GM21717 (cell line): Measurements from ENCODE around the gene DUSP22.
"Not testable (repeated sequence)": the region's sequence is repeated elsewhere in the genome, so short reads cannot be mapped to it uniquely, and the experiment has no call there.

ENCODE experiments used
- ATAC-seq: cut with Tn5 transposase; IDR thresholded peaks from one replicate; pipeline ENCODE4 v1.9.1; 2021; ENCODE audit warnings: mild to moderate bottlenecking, moderate library complexity; ENCODE audit not compliant: unreplicated experiment

Gene DUSP22

GRCh38 chr6:279341-280029 lies 12.8 kb upstream of the DUSP22 start:
- ATAC-seq, result no peak

GRCh38 chr6:280775-281468 lies 11.4 kb upstream of the DUSP22 start:
- no peak for ATAC-seq

GRCh38 chr6:281469-282103 lies 10.7 kb upstream of the DUSP22 start:
- no peak for ATAC-seq

- ATAC-seq, result no peak
These were observed 10.0 kb upstream of the DUSP22 start for GRCh38 chr6:282177-282866.

- ATAC-seq, result no peak
These were observed 9.3 kb upstream of the DUSP22 start for GRCh38 chr6:282867-283416.

GRCh38 chr6:284486-284885 lies 7.8 kb upstream of the DUSP22 start:
- ATAC-seq, result no peak

- ATAC-seq, result no peak
These were observed 7.1 kb upstream of the DUSP22 start for GRCh38 chr6:285030-285771.

GRCh38 chr6:285902-286301 lies 6.4 kb upstream of the DUSP22 start:
- ATAC-seq, result not testable (repeated sequence)

- peak; percentile 18 for ATAC-seq
These were observed 5.4 kb upstream of the DUSP22 start for GRCh38 chr6:286681-287488.

GRCh38 chr6:287489-287860 lies 4.8 kb upstream of the DUSP22 start:
- ATAC-seq, result no peak

GRCh38 chr6:288866-289265 lies 3.4 kb upstream of the DUSP22 start:
- no peak for ATAC-seq

- ATAC-seq, result no peak
These were observed 2.0 kb upstream of the DUSP22 start for GRCh38 chr6:290111-290922.

- no peak for ATAC-seq
These were observed 1.0 kb upstream of the DUSP22 start for GRCh38 chr6:291204-291696.

- peak; percentile 27 for ATAC-seq
These were observed 362 bp downstream of the DUSP22 start for GRCh38 chr6:292506-293192.

- ATAC-seq, result no peak
These were observed 1.2 kb downstream of the DUSP22 start for GRCh38 chr6:293193-294174.

- ATAC-seq, result no peak
These were observed 2.6 kb downstream of the DUSP22 start for GRCh38 chr6:294656-295565.
